ENCODE measurements around the gene RRBP1. TPM values are rescaled to one million over a fixed set of nuclear protein-coding genes. Genes with fewer than 3 reads are reported as not detected.

RRBP1 gene
- 70.4 and 78.7 TPM in 2 replicates for total RNA-seq (2014; rRNA removed; shearing (Covaris generic); ENCODE audit: low replicate concordance)

- DNase-seq (ENCODE audit: low read depth) = peak; percentile 99
- in situ Hi-C loops (cut with HindIII; ENCODE audit: low pct_unique_long_range_greater_than_20kb, low sequenced_read_pairs) = no loop called here
Measured at GRCh38 chr20:17682103-17682888, at the start of gene RRBP1. Gene RRBP1 (minus strand): TSS chr20:17682242. CDS start chr20:17660507, 21,735 bp downstream.

GRCh38 chr20:17731233-17731632, 49.2 kb upstream of the RRBP1 start:
- in situ Hi-C loops (cut with HindIII; ENCODE audit: low pct_unique_long_range_greater_than_20kb, low sequenced_read_pairs) = no loop called here
- DNase-seq (ENCODE audit: low read depth) = no peak

- in situ Hi-C loops (cut with HindIII; ENCODE audit: low pct_unique_long_range_greater_than_20kb, low sequenced_read_pairs) = no loop called here
- DNase-seq (ENCODE audit: low read depth) = no peak
Measured at GRCh38 chr20:17730071-17730470, 48.0 kb upstream of the RRBP1 start.

GRCh38 chr20:17728074-17728473, 46.0 kb upstream of the RRBP1 start:
- in situ Hi-C loops (cut with HindIII; ENCODE audit: low pct_unique_long_range_greater_than_20kb, low sequenced_read_pairs) = no loop called here
- DNase-seq (ENCODE audit: low read depth) = no peak

- in situ Hi-C loops (cut with HindIII; ENCODE audit: low pct_unique_long_range_greater_than_20kb, low sequenced_read_pairs) = no loop called here
- no peak for DNase-seq (ENCODE audit: low read depth)
Measured at GRCh38 chr20:17727351-17727750, 45.3 kb upstream of the RRBP1 start.

GRCh38 chr20:17726902-17727301, 44.9 kb upstream of the RRBP1 start:
- in situ Hi-C loops (cut with HindIII; ENCODE audit: low pct_unique_long_range_greater_than_20kb, low sequenced_read_pairs) = no loop called here
- DNase-seq (ENCODE audit: low read depth) = no peak

- DNase-seq (ENCODE audit: low read depth) = no peak
- in situ Hi-C loops (cut with HindIII; ENCODE audit: low pct_unique_long_range_greater_than_20kb, low sequenced_read_pairs) = no loop called here
Measured at GRCh38 chr20:17725094-17725835, 43.2 kb upstream of the RRBP1 start.

- no peak for DNase-seq (ENCODE audit: low read depth)
- in situ Hi-C loops (cut with HindIII; ENCODE audit: low pct_unique_long_range_greater_than_20kb, low sequenced_read_pairs) = no loop called here
Measured at GRCh38 chr20:17723301-17723691, 41.3 kb upstream of the RRBP1 start.

GRCh38 chr20:17722493-17723300, 40.7 kb upstream of the RRBP1 start:
- no peak for DNase-seq (ENCODE audit: low read depth)
- in situ Hi-C loops (cut with HindIII; ENCODE audit: low pct_unique_long_range_greater_than_20kb, low sequenced_read_pairs) = no loop called here

GRCh38 chr20:17721802-17722486, 39.9 kb upstream of the RRBP1 start:
- no peak for DNase-seq (ENCODE audit: low read depth)
- in situ Hi-C loops (cut with HindIII; ENCODE audit: low pct_unique_long_range_greater_than_20kb, low sequenced_read_pairs) = no loop called here

GRCh38 chr20:17720755-17721154, 38.7 kb upstream of the RRBP1 start:
- in situ Hi-C loops (cut with HindIII; ENCODE audit: low pct_unique_long_range_greater_than_20kb, low sequenced_read_pairs) = no loop called here
- DNase-seq (ENCODE audit: low read depth) = no peak

- no peak for DNase-seq (ENCODE audit: low read depth)
- in situ Hi-C loops (cut with HindIII; ENCODE audit: low pct_unique_long_range_greater_than_20kb, low sequenced_read_pairs) = no loop called here
Measured at GRCh38 chr20:17716331-17716730, 34.3 kb upstream of the RRBP1 start.

- in situ Hi-C loops (cut with HindIII; ENCODE audit: low pct_unique_long_range_greater_than_20kb, low sequenced_read_pairs) = no loop called here
- no peak for DNase-seq (ENCODE audit: low read depth)
Measured at GRCh38 chr20:17715075-17715474, 33.0 kb upstream of the RRBP1 start.

GRCh38 chr20:17714597-17714996, 32.6 kb upstream of the RRBP1 start:
- DNase-seq (ENCODE audit: low read depth) = no peak
- in situ Hi-C loops (cut with HindIII; ENCODE audit: low pct_unique_long_range_greater_than_20kb, low sequenced_read_pairs) = no loop called here

- in situ Hi-C loops (cut with HindIII; ENCODE audit: low pct_unique_long_range_greater_than_20kb, low sequenced_read_pairs) = no loop called here
- no peak for DNase-seq (ENCODE audit: low read depth)
Measured at GRCh38 chr20:17712708-17713107, 30.7 kb upstream of the RRBP1 start.

- DNase-seq (ENCODE audit: low read depth) = no peak
- in situ Hi-C loops (cut with HindIII; ENCODE audit: low pct_unique_long_range_greater_than_20kb, low sequenced_read_pairs) = no loop called here
Measured at GRCh38 chr20:17712201-17712600, 30.2 kb upstream of the RRBP1 start.

- in situ Hi-C loops (cut with HindIII; ENCODE audit: low pct_unique_long_range_greater_than_20kb, low sequenced_read_pairs) = no loop called here
- DNase-seq (ENCODE audit: low read depth) = no peak
Measured at GRCh38 chr20:17711267-17711627, 29.2 kb upstream of the RRBP1 start.

Measured in Caki2 (cell line).